Karpas-422 (cell line): ENCODE measurements around the gene CRTAC1. TPM values are rescaled to one million over a fixed set of nuclear protein-coding genes. Genes with fewer than 3 reads are reported as not detected.

Experiments
- DNase-seq: peaks from one replicate; pipeline ENCODE4 v3.0.0-alpha.2; 2015
- H2AFZ ChIP-seq: fragments of 200-600 bp; sonication (generic); 2 replicates; pipeline ENCODE4 v1.6.1; 2014; ENCODE audit warnings: antibody characterized with exemption, low read length, mixed read lengths
- H3K27ac ChIP-seq: fragments of 200-600 bp; sonication (generic); 2 replicates; pipeline ENCODE4 v1.5.1; 2014; ENCODE audit warnings: mild to moderate bottlenecking, low read length, moderate library complexity
- H3K27me3 ChIP-seq: fragments of 200-600 bp; sonication (generic); 2 replicates; pipeline ENCODE4 v1.6.1; 2014; ENCODE audit warnings: low read length, mixed read lengths
- H3K36me3 ChIP-seq: fragments of 200-600 bp; sonication (generic); 2 replicates; pipeline ENCODE4 v1.6.1; 2014; ENCODE audit warnings: low read length, mixed read lengths; ENCODE audit not compliant: insufficient read depth
- H3K4me1 ChIP-seq: fragments of 200-600 bp; sonication (generic); 2 replicates; pipeline ENCODE4 v1.6.1; 2014; ENCODE audit warnings: mild to moderate bottlenecking, low read length, mixed read lengths
- H3K4me2 ChIP-seq: fragments of 200-600 bp; sonication (generic); 2 replicates; pipeline ENCODE4 v1.6.1; 2014; ENCODE audit warnings: low read length, low read depth, mild to moderate bottlenecking; ENCODE audit not compliant: poor library complexity, severe bottlenecking
- H3K4me3 ChIP-seq: fragments of 200-600 bp; sonication (generic); 2 replicates; pipeline ENCODE4 v1.5.1; 2014; ENCODE audit warnings: mild to moderate bottlenecking, antibody characterized with exemption, low read length, mixed read lengths
- H3K79me2 ChIP-seq: fragments of 200-600 bp; sonication (generic); 2 replicates; pipeline ENCODE4 v1.6.1; 2014; ENCODE audit warnings: mild to moderate bottlenecking, low read length, mixed read lengths
- H3K9ac ChIP-seq: fragments of 200-600 bp; sonication (generic); 2 replicates; pipeline ENCODE4 v1.6.0; 2014; ENCODE audit warnings: low read length
- H3K9me2 ChIP-seq: fragments of 200-600 bp; sonication (generic), shearing (Covaris generic); replicated peaks from 2 replicates; pipeline ENCODE4 v1.6.0; 2014; ENCODE audit warnings: mild to moderate bottlenecking, low read length, moderate library complexity; ENCODE audit not compliant: insufficient read depth
- H3K9me3 ChIP-seq: fragments of 300-700, 200-600 bp; sonication (generic); 2 replicates; pipeline ENCODE4 v1.6.1; 2014; ENCODE audit warnings: low read length, mixed read lengths
- H4K20me1 ChIP-seq: fragments of 200-600 bp; sonication (generic); 2 replicates; pipeline ENCODE4 v1.6.1; 2014; ENCODE audit warnings: mild to moderate bottlenecking, antibody characterized with exemption, low read length, low read depth; ENCODE audit not compliant: insufficient read depth
- total RNA-seq: library from RNA; depleted of rRNA; stranded (reverse); fragments of >200 nt; shearing (Covaris generic); gene quantifications from 2 replicates; pipeline ENCODE4 v1.2.3, GENCODE V29; 2014; ENCODE audit warnings: low replicate concordance

The CRTAC1 gene
- total RNA-seq, 1 experiment from 2014 or later = not detected

DNA sequence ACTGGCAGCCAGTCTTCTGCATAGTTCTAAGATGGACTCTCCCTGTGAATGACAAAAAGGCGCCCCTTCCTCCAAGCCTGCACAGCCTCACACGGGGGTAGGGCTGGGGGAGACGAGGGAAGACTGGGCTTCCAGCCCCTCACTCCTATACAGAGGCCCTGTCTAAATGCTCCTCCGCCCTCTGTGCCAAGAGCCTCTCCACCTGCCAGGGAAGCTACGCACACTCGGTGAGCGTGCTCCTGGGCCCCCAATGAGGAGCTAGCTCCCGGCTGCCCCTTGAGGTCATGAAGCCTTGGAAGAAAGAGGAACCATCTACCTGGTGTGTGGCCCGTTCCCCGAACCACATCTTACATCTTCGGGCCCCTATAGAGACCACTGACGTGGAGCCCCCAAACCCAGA is 54.8 kb downstream of the CRTAC1 start:
- Histone ChIP-seq H3K79me2 (no peaks in the 10 kb centered on the region), H3K9ac (no peak overlapping the region), H3K4me2 (no peak overlapping the region), H3K9me3 (no peaks in the 10 kb centered on the region), H3K9me2 (no peaks in the 10 kb centered on the region), H3K27me3 (no peaks in the 10 kb centered on the region), H3K4me1 (no peaks in the 10 kb centered on the region), H3K36me3 (no peaks in the 10 kb centered on the region), H3K27ac (no peak overlapping the region), H3K4me3 (no peak overlapping the region), H4K20me1 (no peaks in the 10 kb centered on the region), H2AFZ (no peak overlapping the region)
- DNase-seq = no peak

- Histone ChIP-seq H3K9me2 (no peaks in the 10 kb centered on the region), H3K4me2 (no peak overlapping the region), H2AFZ (no peak overlapping the region), H3K4me3 (no peak overlapping the region), H3K9ac (no peak overlapping the region), H3K9me3 (no peaks in the 10 kb centered on the region), H3K79me2 (no peaks in the 10 kb centered on the region), H3K27me3 (no peaks in the 10 kb centered on the region), H4K20me1 (no peaks in the 10 kb centered on the region), H3K27ac (no peak overlapping the region), H3K36me3 (no peaks in the 10 kb centered on the region), H3K4me1 (no peaks in the 10 kb centered on the region)
- DNase-seq = no peak
Observed at GRCh38 chr10:97974526-97975525, 55.6 kb downstream of the CRTAC1 start.

GRCh38 chr10:97974100-97974499 is 56.3 kb downstream of the CRTAC1 start:
- Histone ChIP-seq H3K9me2 (no peaks in the 10 kb centered on the region), H2AFZ (no peak overlapping the region), H3K27ac (no peak overlapping the region), H3K27me3 (no peaks in the 10 kb centered on the region), H3K79me2 (no peaks in the 10 kb centered on the region), H3K36me3 (no peaks in the 10 kb centered on the region), H3K4me2 (no peak overlapping the region), H3K9ac (no peak overlapping the region), H3K4me3 (no peak overlapping the region), H3K4me1 (no peaks in the 10 kb centered on the region), H3K9me3 (no peaks in the 10 kb centered on the region), H4K20me1 (no peaks in the 10 kb centered on the region)
- no peak for DNase-seq

DNA sequence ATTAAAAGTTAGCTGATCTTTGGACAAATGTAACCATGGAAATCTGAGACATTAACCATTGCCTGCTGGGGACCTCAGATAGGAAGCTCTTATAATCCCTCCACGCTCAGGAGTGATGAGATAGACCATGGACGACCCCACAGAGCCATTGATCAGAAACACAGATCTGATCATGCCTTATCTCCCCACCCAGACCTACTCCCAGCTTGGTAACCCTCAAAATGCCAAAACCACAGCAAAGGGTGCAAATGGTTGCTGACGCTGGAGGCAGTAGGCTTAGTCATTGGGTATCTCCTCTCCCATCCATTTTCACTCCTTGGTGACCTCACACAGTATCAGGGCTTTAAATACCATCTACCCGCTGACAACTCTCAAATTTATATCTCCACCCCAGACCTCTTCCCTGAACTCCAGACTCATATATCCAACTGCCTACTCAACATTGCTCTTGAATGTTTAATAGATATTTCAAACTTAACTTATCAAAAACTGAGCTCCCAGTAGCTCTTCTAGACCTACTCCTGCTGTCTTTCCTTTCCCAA is 60.8 kb downstream of the CRTAC1 start:
- no peaks in the 10 kb centered on the region for H3K9me2 ChIP-seq
- no peak for DNase-seq
- no peak overlapping the region for H3K9ac ChIP-seq
- no peaks in the 10 kb centered on the region for H3K27me3 ChIP-seq
- H4K20me1 ChIP-seq = no peaks in the 10 kb centered on the region
- H3K79me2 ChIP-seq = no peaks in the 10 kb centered on the region
- H3K4me3 ChIP-seq = no peak overlapping the region
- no peak overlapping the region for H3K4me2 ChIP-seq
- H3K36me3 ChIP-seq = no peaks in the 10 kb centered on the region
- H2AFZ ChIP-seq = no peak overlapping the region
- H3K27ac ChIP-seq = no peak overlapping the region
- no peaks in the 10 kb centered on the region for H3K4me1 ChIP-seq
- no peaks in the 10 kb centered on the region for H3K9me3 ChIP-seq

GRCh38 chr10:97964748-97965147 is 65.7 kb downstream of the CRTAC1 start:
- Histone ChIP-seq H3K27ac (no peak overlapping the region), H3K4me3 (no peak overlapping the region), H3K27me3 (no peaks in the 10 kb centered on the region), H3K9me3 (no peaks in the 10 kb centered on the region), H3K9me2 (no peaks in the 10 kb centered on the region), H3K4me1 (no peaks in the 10 kb centered on the region), H3K9ac (no peak overlapping the region), H3K4me2 (no peak overlapping the region), H3K79me2 (no peaks in the 10 kb centered on the region), H3K36me3 (no peaks in the 10 kb centered on the region), H2AFZ (no peak overlapping the region), H4K20me1 (no peaks in the 10 kb centered on the region)
- no peak for DNase-seq

- no peak overlapping the region for H3K4me2 ChIP-seq
- no peak for DNase-seq
Observed at GRCh38 chr10:97961945-97962344, 68.5 kb downstream of the CRTAC1 start.

DNA sequence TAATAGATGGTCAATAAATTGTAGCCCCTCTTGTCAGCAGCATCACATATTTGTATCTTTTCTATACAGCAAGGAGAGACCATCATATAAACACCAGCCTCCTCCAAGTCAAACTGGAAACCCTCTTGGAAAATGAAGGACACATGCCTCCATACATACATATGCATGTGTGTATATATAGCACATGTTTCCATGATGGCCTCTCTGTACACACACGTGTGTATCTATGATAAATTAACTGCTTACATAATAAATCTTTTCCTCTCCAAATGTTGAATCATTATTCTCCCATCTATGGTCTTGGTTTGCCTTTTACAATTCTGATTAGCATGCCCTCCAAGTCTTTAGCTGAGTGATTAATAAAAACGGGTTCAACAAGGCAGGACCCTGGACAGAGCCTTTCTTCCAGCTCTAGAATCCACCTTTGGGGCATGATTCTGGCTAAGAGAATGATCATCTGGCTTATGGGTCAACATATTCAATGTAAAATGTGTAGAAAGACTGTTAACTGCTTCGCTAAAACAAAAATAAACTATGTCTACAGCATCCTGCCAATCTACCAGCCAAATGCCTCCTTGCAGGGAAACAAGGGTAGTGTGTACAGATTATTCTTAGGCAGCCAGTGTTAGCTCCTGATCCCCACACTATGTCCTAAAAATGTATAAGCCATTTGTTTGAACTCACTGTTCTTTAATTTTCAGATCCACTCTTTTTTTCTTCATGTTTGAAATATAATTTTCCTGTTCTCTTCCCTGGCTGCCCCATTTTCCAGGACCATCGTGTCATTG is 70.0 kb downstream of the CRTAC1 start:
- Histone ChIP-seq H3K27ac (no peak overlapping the region), H3K4me1 (no peaks in the 10 kb centered on the region), H3K36me3 (no peaks in the 10 kb centered on the region), H3K79me2 (no peaks in the 10 kb centered on the region), H3K9me3 (no peaks in the 10 kb centered on the region), H3K27me3 (no peaks in the 10 kb centered on the region), H3K9ac (no peak overlapping the region), H3K4me3 (no peak overlapping the region), H4K20me1 (no peaks in the 10 kb centered on the region), H3K4me2 (no peak overlapping the region), H2AFZ (no peak overlapping the region), H3K9me2 (no peaks in the 10 kb centered on the region)
- DNase-seq = no peak

More at GRCh38 chr10:97961945-97962344, 68.5 kb downstream of the CRTAC1 start:
- Histone ChIP-seq H3K27me3 (no peaks in the 10 kb centered on the region), H4K20me1 (no peaks in the 10 kb centered on the region), H3K36me3 (no peaks in the 10 kb centered on the region), H3K27ac (no peak overlapping the region), H3K79me2 (no peaks in the 10 kb centered on the region), H3K4me1 (no peaks in the 10 kb centered on the region), H2AFZ (no peak overlapping the region), H3K9ac (no peak overlapping the region), H3K9me2 (no peaks in the 10 kb centered on the region), H3K4me3 (no peak overlapping the region), H3K9me3 (no peaks in the 10 kb centered on the region)

DNA sequence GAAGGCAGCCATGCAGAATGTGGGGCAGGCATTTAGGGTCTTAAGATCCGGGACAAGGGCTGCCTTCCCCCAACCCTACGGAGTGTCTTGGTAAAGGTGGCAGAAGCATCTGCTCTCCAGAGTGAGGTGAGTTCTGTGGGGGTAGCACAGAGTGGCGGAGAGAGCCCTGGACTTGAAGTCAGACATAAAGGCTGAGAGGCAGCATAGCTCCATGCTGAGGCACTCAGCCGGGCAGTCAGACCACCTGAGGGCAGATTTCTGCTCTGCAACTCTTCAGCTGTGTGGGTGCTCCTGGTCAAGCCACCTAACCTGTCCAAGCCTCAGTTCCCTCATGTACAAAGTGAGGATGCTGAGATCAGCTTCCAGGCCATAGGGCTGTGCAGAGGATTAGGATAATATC is 81.0 kb downstream of the CRTAC1 start:
- Histone ChIP-seq H3K79me2 (no peaks in the 10 kb centered on the region), H3K4me2 (no peak overlapping the region), H3K9me3 (no peaks in the 10 kb centered on the region), H3K27me3 (no peaks in the 10 kb centered on the region), H3K9me2 (no peaks in the 10 kb centered on the region), H4K20me1 (no peaks in the 10 kb centered on the region), H3K27ac (no peak overlapping the region), H3K4me1 (no peaks in the 10 kb centered on the region), H3K9ac (no peak overlapping the region), H3K36me3 (no peaks in the 10 kb centered on the region), H3K4me3 (no peak overlapping the region), H2AFZ (no peak overlapping the region)
- no peak for DNase-seq
